HUDEP-2 (cell line): ENCODE data around the gene ZNF416.
A peak's percentile ranks its signal among the peaks of the same experiment; 100 is the strongest.

Experiments used
- DNase-seq, 76 experiments: peaks; one replicate each; lab custom pipeline; 2025; ENCODE audit not compliant: unreplicated experiment in 76 of 76; lab: John Stamatoyannopoulos, UW

Gene ZNF416

GRCh38 chr19:57578487-57579205 is at the start of gene ZNF416:
TSS of gene ZNF416 (minus strand) at chr19:57578911. CDS start at chr19:57578704, 207 bp downstream.
- DNase-seq = peak; percentile 44 to 99 (median 97)

- no peak for DNase-seq
Measured at GRCh38 chr19:57623091-57623490, 44.4 kb upstream of the ZNF416 start.

GRCh38 chr19:57620673-57621348 is 42.1 kb upstream of the ZNF416 start:
- no peak for DNase-seq

GRCh38 chr19:57615346-57615745 is 36.6 kb upstream of the ZNF416 start:
- DNase-seq = peak in 3 of 76 experiments; percentile 3 to 7 (median 4)

- DNase-seq = peak in 74 of 76 experiments; percentile 60 to 94 (median 87)
Measured at GRCh38 chr19:57613941-57614743, 35.4 kb upstream of the ZNF416 start, which contains the start of gene ZNF134. TSS of gene ZNF134 (plus strand) at chr19:57614242. CDS start at chr19:57619469, 5,227 bp downstream.

- DNase-seq = no peak
Measured at GRCh38 chr19:57611113-57611512, 32.4 kb upstream of the ZNF416 start.

GRCh38 chr19:57606931-57607330 is 28.2 kb upstream of the ZNF416 start:
- DNase-seq = no peak

GRCh38 chr19:57599761-57600383 is 21.2 kb upstream of the ZNF416 start, which contains the start of gene ZNF530:
TSS of gene ZNF530 (plus strand) at chr19:57599885. CDS start at chr19:57604346, 4,461 bp downstream.
- peak in 75 of 76 experiments; percentile 49 to 97 (median 90) for DNase-seq

- no peak for DNase-seq
Measured at GRCh38 chr19:57599377-57599760, 20.7 kb upstream of the ZNF416 start.

- no peak for DNase-seq
Measured at GRCh38 chr19:57587529-57587928, 8.8 kb upstream of the ZNF416 start.

- DNase-seq = peak in 62 of 76 experiments; percentile 10 to 94 (median 62)
Measured at GRCh38 chr19:57583521-57584416, 5.1 kb upstream of the ZNF416 start, which contains the start of gene ZIK1. TSS of gene ZIK1 (plus strand) at chr19:57584145. CDS start at chr19:57584357, 212 bp downstream.

GRCh38 chr19:57583104-57583520 is 4.4 kb upstream of the ZNF416 start:
- DNase-seq = no peak

GRCh38 chr19:57576661-57577060 is 2.0 kb downstream of the ZNF416 start:
- no peak for DNase-seq

GRCh38 chr19:57572415-57572947 is 6.2 kb downstream of the ZNF416 start:
- no peak for DNase-seq

GRCh38 chr19:57570707-57571106 is 8.0 kb downstream of the ZNF416 start:
- DNase-seq = no peak

- peak in 5 of 76 experiments; percentile 3 to 11 (median 9) for DNase-seq
Measured at GRCh38 chr19:57566396-57567265, 12.1 kb downstream of the ZNF416 start.

- no peak for DNase-seq
Measured at GRCh38 chr19:57563547-57563946, 15.2 kb downstream of the ZNF416 start.

- no peak for DNase-seq
Measured at GRCh38 chr19:57560049-57560491, 18.6 kb downstream of the ZNF416 start.
